HG03097 (cell line): ENCODE data around the gene CHRNA4.
"Not testable (repeated sequence)": the region's sequence is repeated elsewhere in the genome, so short reads cannot be mapped to it uniquely, and the experiment has no call there.

Experiments used
- ATAC-seq: cut with Tn5 transposase; IDR thresholded peaks from one replicate; pipeline ENCODE4 v1.9.1; 2021; ENCODE audit not compliant: unreplicated experiment, low FRiP score

CHRNA4 gene

DNA sequence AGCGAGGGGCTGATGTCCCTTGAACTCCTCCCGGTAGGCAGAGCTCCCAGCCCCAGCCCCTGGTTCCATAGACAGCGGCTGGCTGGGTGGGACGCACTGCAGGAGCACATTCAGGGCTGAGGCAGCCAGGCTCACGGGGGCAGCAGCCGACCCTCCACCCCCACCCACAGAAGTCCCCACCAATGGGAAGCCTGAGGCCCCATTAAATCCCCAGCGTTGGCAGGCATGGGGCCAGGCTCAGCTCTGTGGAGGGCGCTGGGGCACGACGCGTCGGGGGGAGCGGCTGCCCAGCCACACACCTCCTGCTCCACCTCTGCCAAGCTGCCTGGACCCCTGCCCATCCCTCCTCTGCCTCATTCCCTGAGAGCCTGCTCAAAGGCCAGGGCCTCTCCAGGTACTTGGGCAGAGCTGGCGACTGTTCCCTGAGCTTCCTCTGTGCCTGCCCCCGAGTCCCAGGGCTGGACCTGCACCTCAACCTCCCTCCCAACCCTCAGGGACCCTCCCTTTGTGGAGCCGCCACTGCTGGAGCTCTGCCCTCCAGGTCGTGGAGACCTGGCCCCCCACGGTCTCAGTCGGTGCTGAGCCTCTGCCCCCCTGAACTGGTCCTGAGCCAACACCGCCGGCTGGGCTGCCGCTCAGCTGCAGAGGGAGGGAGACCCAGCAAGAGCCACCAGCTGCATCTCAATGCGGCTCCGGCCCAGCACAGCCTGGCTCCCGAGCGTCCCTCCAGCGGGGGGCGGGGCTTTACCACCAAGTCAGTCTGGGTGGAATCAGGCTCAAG is 9.1 kb downstream of the CHRNA4 start:
- no peak for ATAC-seq

DNA sequence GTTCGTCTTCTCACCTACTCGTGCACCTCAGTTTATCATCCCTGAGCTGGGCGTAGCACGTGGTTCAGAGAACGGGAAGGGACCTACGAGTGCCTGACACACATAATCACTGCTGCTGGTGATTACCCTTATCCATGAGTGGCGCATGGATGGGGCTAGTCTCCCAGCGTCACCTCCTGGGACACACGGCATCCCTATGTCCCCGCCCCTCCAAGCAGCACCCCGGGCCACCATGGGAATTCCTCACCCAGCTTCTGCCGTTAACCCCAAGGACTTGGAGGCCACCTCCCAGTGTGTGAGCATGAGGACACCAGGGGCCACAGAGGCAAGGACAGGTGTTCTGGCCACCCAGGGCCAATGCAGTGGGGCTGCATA is 9.8 kb downstream of the CHRNA4 start:
- ATAC-seq: no peak

DNA sequence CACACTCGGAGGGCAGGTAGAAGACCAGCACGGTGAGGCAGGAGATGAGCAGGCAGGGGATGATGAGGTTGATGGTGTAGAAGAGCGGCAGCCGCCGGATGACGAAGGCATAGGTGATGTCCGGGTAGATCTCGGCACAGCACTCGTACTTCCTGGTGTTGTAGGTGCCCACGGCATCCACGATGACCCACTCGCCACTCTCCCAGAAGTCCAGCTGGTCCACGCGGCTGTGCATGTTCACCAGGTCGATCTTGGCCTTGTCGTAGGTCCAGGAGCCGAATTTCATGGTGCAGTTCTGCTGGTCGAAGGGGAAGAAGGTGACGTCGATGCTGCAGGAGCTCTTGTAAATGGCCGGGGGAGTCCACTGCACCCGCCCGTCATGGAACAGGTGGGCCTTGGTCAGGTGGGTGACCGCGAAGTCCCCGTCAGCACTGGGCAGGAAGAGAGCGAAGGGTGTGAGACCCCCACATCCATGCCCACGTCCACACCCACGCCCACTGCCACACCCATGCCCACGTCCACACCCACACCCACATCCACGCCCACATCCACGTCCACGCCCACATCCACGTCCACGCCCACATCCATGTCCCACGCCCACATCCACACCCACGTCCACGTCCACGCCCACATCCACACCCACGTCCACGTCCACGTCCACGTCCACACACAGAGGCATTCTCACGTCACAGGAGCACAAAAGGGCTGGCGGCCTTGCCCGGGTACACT is 10.4 kb downstream of the CHRNA4 start:
- ATAC-seq: no peak

DNA sequence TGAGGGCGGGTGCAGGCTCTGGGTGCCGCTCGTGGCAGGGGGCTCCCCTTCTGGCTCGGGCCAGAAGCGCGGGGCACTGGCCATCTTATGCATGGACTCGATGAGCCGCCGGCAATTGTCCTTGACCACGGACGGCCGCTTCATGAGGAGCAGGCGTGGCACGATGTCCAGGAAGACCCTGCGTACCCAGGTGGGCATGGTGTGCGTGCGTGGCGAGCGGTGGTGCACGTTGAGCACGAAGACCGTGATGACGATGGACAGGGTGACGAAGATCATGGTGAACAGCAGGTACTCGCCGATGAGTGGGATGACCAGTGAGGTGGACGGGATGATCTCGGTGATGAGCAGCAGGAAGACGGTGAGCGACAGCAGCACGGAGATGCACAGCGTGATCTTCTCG is 11.0 kb downstream of the CHRNA4 start:
- ATAC-seq: no peak

DNA sequence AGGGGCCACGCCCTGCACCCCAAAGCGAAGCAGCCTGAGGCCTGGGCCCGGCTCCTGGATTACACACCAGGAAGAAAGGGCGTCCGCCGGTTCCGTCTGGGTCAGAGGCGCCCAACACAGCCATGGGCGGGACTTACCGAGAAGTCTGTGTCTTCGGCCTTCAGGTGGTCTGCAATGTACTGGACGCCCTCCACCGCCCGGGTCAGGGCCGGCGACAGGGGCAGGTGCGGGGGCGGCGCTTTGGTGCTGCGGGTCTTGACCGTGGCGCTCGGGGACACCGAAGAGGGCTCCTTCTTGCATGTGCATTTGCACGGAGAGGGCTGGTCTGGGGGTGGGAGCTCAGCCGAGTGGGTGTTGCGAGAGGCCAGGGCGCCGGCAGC is 11.6 kb downstream of the CHRNA4 start:
- ATAC-seq: no peak

DNA sequence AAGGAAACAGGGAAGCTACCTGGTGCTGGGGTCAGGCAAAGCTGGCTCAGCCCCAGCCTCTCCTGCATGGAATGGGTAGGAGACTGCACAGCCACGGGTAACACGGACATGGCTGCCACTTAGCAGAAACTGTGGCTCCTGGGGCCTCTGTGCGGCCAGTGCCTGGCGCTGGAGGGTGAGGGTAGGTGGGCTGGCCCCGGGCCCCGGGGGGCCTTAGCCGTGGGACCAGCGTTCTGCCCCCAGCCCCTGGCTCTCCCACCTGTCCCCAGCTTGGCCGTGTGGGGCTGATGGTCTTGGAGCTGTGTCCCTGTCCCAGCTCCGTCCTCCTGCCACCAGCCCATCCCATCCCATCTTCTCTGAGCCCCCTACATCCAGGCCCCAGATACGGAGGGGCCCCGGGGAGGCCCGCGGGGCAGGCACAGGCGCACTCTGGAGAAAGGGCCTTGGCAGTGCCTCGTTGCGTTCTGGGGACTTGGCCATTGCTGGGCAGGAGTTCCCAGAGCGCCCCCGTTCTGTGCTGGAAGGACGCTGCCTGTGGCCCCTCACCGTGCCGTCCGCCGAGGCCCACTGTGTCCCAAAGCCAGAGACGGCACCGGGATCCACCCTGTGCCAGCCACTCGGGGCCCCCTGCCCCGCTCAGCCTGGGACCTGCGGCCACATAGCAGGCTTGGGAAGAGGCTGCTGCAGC is 12.2 kb downstream of the CHRNA4 start:
- no peak for ATAC-seq

DNA sequence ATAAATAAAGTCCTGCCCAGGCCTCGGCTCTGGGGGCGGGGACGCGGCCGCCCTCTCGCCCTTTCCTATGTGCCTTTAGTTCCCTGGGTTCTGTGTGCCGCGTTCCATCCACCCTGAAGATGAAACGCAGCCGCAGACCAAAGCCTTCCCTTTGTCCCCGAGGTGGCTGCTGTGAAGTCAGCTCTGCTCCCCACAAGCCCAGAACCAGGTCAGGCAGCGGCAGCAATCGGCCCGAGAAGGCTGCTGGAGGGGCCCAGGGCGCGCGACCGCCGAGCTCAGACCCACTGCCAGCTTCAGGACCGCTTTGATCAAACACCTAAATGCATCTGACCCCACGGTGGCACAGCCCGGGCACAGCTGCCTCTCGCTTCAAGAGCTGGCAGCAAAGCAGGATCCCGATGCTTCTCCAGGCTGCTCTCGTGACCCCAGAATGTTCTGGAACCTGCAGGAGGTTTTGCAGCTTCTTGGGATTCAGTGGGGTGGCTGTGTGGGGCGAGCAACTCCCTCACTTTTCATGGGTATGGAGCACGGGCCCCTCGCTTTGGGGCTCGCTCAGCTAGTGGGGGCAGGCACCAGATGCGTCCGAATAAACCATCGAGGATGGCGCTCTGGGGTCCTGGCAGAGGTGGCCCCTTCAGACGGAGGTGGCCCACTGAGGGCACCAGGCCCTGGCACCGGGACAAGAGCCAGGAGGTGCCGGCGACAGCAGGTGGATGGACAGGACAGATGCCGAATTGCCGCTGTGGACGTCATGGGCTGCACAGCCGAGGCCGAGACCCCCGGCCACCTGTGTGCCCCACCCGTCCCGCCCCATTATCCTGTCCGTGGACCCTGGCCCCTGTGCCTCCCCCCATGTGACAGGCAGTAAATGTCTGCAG is 13.0 kb downstream of the CHRNA4 start:
- no peak for ATAC-seq

DNA sequence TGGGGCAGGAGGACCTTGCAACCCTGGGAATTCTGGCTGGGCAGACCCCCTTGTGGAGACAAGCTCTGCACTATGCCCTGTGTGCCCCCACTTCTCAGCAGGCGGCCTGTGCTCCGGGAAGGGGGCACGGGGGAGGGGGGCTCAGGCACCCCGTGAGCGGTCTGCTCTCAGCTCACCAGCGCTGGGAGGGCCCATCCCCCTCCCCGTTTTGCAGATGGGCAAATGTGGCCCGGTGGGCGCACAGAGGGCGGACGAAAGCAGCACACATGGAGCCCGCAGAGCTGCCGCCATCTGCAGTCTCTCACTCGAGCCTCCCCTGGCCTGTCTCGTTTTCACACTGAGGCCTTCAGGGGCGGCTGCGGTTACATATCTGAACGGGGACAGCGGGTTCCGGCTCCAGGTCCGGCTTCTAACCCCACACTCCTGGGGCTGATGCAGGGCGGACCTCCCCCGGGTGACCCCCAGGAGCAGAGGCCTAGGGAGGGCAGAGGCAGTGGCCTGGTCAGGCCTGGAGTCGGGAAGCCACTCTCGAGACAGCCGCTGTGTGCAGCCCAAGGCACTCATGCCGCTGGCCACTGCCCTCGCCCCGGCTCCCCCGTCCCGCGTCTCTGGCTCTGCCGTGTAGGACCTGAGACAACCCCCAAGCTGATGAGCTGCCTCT is 13.9 kb downstream of the CHRNA4 start:
- no peak for ATAC-seq

DNA sequence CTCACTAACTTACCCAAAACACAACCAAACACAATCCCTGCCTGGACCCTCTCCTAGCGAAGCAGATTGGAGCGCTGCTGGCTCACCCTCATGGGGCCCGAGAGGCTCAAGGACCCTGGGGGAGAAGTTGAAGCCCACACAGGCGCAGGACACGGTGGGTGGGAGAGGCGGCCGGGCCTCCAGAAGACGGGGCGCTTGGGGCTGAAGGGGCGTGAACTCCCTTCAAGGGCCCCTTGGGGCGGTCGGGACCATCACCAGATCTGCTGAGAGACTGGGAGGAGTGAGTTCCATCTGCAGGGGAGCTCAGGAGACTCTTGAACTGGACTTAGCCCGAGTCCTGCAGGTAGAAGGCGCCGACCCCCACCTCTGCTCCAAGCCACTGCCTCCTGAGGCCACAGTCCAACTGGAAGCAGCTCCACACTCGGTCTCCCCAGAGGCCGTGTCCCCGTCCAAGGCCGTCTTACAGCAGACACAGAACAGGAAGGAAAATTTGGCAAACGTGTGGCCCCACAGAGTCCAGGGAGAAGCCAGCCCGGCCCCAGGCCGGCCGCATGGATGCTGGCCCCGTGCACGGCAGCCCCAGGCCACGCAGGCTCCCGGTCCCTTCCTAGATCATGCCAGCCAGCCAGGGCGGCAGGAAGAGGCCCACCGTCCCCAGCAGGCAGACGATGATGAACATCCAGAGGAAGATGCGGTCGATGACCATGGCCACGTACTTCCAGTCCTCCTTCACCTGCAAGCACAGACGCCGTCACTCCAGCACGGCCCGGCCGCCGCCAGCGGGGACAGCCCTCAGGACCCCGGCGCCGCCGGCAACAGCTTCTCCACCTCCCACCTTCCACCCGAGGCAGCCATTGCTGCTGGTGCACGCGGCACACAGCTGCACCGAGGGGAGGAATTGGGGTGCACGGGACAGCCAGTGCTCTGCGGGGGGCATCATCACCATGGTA is 14.7 kb downstream of the CHRNA4 start:
- no peak for ATAC-seq

DNA sequence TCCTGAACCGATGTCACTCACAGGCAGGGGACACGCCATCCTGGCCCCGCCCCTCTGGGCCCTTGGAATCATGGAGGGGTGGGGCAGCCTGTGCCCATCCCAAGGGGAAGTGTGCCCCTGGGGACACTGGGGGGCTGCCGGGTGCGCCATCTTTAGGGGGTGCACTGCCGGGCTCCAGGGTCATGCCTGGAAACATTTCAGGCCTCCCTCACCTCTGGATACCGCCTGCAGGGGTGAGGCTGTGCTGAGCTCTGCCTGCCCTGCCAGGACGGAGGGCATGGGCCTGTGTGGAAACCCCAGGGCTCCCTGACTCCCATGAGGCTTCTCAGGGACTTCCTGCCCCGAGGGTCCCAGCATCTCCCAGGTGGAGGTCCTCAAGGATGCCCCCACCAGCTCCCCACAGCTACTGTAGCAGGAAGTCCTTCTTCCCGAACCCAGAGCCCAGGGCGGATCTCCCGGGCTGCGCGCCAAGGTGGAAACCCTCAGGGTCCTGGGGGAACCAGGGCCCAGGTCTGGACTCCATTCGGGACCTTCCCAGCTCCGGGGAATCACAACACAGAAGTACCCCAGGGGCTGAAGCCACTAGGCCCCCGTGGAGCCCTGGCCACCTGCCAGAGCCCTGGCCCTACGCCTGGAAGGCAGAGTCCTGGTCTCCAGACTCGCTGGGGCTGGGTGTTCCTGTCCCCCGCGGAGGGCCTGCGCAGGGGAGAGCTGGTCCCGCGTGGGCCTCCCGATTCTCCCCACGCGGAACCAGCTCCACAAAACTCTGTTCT is 15.6 kb downstream of the CHRNA4 start:
- no peak for ATAC-seq

DNA sequence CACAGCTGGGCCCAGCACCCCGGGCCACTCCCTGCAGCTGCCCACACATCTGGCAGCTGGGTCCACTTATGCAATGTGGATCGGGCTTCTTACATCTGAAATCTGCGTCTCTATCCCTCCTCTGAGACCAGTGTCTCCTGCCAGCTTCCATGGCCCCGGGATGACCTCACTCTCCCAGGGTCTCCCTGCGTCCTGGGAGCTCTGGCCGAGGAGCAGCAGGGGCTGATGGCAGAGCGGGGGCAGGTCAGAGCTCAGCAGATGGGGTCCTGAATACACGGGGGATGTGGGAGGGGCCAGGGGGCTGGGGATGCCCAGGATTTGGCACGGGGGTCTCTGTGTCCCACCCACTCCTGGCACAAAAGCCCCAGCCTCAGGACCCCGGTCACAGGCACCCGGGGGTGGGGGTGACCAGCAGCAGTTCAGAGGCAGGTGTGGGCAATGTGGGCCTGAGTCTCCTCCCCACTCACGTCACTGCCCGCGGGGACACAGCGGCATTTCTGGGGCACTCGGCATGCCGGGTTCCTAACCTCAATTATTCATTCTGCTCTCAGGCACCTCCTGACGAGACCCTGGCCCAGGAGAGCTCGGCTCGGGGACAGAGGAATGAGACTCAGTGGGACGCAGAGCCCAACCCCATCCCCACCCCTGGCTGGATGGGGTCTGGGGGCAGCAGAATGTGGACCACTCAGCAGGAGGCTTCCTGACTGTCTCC is 16.4 kb downstream of the CHRNA4 start:
- no peak for ATAC-seq

DNA sequence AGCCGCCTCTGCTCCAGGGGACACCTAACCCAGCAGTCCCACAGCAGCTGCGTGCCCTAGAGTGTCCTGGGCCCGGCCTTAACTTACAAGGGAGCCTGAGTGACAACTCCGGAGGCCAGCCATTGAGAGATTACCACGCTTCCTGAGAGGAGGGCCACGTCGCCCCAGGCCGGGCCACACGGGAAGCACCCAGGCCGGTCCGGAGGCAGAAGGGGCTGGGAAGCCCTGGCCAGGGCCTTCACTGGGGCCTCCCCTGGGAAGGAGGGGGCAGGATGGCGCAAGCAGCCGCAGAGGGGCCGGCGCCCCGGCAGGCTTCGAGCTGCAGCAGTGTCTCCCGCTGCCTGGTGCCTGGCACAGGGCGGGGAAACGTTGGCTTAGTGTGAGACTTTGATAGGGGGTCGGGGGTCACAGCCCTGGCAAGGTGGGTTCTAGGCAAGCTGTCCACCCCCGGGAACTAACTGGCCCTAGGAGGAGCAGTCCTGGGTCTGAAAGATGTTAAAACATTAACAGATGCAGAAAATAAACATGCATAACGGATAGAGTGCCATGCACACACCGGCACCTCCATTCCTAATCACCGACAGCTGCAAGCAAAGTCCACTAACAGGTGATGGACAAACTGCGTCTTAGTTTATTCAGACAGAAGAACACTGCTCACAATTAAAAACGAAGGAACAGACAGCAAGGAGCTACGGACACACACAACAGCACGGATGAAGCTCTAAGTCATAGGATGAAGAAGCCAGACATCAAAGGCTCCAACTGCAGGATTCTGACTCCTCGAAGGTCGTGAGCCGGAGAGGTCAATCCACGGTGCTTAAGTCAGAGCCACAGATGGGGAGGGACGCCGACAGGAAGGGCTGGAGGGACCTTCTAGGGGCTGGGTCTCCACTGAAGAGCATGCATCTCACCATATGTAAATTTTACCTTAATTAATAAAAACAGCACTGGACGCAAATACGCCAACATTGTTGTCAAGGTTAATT is 17.4 kb downstream of the CHRNA4 start:
- ATAC-seq: no peak

DNA sequence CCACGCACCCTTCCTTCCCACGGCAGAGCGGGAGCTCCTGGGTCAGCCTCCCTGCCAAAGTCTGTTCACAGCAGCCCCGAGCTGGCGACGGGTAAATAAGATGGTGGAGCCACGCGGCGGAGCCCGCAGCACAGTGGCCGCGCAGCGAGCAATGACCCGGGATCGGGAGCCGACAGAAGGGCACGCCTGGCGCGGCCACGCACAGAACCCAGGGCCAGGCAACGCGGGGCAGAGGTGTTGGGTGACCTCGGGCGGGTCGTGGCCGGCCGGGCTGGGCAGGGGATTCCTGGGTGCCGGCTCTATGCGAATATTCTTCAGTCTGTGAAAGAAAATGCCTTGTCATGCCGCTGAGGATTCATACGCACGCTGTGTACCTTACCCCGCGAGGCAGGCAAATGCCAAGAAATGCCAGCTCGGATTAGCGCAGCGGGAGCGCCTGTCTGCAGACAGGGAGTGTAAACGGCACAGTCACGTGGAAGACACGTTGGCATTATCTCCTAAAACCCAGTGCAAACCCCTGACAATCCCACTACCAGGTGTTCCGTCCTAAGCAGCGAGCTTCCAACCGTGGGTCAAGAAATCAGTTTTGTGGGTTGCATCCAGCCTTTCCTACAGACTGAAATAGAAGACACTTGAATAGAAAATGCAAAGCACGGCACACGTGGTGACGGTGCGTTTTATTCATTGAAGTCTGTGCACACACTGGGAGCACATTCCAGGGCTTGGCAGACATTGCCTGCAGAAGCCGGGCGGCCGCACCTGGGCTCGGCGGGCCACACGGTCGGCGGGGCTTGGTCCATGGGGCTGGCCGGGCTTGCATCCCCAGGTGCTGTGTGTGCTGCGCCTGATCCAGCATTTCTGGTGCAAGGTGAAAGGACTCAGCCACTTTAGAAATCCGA is 18.3 kb downstream of the CHRNA4 start:
- no peak for ATAC-seq

DNA sequence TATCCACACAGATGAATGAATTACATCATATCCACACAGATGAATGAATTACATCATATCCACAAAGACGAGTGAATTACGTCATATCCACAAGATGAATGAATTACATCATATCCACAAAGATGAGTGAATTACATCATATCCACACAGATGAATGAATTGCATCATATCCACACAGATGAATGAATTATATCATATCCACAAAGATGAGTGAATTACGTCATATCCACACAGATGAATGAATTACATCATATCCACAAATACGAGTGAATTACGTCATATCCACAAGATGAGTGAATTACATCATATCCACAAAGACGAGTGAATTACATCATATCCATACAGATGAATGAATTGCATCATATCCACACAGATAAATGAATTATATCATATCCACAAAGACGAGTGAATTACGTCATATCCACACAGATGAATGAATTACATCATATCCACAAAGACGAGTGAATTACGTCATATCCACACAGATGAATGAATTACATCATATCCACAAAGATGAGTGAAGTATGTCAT is 20.9 kb downstream of the CHRNA4 start:
- ATAC-seq: not testable (repeated sequence)
